Measurements from ENCODE around the gene TCTA.

The TCTA gene

DNA sequence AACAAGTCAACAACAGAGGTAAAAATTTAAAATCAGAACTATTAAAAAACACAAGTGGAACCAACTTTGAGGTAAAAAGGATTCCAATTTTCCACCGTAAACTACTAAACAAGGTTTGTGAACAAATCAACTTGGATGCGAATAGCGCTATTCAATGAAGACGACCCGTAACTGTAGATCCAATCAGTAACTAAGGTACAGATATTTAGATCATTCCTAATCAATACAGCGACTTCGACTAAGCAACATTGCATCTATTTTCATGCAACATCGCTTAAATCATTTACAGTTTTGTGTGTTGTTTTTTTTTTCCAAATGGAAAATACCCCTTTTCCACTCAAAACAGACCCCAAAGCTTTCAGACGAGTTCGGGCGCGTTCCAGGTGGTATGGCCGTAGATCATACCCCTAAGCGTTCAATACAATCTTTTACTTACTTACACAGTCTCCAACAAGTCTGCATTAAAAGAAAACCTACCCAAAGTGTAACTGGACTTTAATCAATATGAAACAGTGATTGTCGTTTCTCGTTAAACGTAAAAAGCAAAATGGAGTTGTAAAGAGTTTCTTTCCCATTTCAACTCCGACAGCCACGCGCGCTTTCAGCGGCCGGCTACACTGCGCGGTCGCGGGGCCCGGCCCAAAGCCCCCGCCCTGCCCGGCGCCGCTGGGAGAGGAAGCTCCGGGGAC, 1.2 kb upstream of the TCTA start:
- DNase-seq: no peak

GRCh38 chr3:49411535-49411967, 672 bp upstream of the TCTA start:
- DNase-seq: peak; percentile 55

DNA sequence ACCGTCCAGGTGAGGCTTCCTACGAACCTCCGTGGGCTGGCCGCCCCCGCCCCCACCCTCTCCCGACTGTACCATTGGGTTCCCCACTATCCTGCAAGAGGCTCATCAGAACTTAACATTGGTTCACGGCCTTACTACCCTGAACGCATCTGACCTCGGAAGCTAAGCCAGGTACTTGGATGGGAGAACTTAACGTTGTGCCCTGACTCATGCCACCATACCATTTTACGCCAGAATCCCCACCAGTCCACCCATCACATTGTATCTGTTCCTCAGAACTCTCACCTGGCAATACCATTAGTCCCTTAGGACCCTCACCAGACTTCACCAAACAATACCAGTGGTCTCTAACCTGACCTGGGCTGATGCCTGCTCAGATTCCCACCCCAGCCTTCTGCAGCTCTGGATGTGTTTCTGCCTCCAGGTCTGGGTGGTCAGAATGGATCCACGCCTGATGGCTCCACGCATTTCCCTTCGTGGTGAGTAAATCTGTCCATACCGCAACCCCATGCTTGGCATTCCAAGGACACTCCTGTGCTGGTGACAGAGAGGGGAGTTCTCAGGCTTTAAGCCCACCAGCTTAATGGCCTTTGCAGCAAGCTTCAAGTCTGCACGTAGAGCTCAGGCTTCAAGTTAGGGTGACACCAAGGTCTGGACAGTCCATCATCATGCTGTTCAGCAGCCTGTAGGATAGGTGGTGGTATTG, 562 bp downstream of the TCTA start:
- no peak for DNase-seq

- no peak for DNase-seq
These were observed 1.1 kb downstream of the TCTA start for GRCh38 chr3:49413338-49413734.

DNA sequence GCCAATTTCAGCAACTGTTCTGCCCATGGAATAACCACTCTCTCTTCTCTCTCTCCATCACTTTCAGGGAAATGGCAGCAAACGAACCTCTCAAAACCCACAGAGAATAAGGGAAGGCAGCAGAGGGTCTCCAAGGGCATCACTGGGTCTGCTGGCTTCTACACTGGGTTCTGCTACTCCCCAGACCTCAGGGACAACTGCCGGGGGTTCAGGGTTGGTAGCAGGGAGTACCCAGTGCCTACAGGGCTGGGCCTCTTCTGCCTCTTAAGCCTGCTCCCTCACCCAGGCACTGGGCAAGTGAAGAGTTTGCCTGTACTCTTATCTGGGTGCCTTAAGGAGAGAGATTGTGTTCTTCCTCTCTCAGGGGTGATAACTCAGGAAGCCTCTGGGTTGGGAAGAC, 2.5 kb downstream of the TCTA start:
- no peak for DNase-seq

DNA sequence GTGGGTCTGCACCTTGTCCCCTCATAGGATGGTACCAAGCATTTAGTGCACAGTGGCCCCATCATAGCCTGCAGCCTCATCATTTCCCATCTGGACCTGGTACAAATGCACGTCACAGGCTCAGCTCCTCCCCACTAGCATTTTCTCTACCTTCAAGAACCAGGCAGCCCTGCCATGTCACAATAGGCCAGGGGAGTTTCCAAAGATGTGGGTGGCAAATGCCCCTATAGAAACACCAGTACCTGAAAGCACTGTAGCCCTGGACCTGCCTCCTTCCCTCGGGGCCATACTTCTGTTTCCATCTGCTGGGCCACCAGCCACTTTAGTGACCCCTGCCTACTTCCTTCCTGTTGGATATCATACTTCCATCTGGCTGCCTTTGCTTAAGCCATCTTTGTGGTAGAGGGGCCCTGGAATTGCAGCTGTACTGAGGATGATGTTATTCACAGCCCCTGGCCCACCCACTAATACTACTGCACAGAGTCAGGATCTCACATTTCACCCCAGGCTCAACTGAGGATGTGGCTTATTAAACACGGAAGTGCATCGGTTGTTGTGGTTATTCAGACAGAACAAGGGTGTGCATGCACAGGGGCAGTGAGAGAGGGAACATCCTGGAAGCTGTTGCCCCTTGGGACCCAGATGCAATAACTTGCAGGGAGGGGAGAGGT, 3.8 kb downstream of the TCTA start:
- no peak for DNase-seq

DNA sequence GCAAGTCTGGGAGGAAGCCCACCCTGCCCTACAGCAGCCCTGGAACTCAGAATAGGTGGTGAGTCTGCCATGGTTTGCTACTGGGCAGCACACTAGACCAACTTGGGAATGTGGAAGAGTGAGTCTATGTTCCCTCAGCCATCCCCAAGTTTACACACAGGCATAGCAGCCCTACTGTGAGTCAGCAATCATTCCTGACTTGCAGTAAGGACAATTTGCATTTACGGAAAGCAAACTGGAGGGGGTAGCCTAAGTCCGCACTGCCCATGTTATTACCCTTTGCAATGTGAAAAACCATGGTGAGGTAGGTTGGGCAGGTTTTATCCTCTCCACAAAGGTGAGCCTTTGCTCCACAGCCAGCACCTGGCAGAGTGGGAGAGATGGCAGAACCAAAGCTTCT, 4.6 kb downstream of the TCTA start:
- no peak for DNase-seq

DNA sequence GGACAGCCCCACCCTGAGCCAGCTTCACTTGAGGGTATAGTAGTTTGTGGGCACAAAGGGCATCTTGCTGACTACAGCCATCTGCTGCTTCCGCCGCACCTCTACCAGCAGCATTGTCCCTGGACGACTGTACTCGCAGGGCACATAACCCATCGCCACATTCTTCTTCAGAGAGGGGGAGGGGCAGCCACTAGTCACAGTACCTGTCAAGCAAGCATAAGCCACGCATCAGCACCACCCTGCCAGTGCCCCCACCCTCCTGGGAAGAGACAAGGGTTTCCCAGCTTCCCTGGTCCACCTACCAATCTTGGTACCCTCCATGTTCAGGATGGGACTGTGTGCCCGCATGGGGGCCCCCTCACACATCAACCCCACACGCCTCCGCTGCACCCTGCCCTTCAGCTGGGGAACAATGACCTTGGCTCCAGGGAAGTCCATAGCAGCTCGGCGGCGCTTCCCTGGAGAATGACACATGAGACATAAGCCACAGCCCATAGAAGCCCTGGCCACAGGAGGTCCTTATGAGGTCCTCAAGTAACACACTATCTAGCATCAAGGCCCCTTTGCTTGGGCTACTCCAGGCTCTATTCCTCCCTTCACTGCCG, 5.4 kb downstream of the TCTA start:
- no peak for DNase-seq

GRCh38 chr3:49421890-49422378, 9.7 kb downstream of the TCTA start:
- DNase-seq: no peak

DNA sequence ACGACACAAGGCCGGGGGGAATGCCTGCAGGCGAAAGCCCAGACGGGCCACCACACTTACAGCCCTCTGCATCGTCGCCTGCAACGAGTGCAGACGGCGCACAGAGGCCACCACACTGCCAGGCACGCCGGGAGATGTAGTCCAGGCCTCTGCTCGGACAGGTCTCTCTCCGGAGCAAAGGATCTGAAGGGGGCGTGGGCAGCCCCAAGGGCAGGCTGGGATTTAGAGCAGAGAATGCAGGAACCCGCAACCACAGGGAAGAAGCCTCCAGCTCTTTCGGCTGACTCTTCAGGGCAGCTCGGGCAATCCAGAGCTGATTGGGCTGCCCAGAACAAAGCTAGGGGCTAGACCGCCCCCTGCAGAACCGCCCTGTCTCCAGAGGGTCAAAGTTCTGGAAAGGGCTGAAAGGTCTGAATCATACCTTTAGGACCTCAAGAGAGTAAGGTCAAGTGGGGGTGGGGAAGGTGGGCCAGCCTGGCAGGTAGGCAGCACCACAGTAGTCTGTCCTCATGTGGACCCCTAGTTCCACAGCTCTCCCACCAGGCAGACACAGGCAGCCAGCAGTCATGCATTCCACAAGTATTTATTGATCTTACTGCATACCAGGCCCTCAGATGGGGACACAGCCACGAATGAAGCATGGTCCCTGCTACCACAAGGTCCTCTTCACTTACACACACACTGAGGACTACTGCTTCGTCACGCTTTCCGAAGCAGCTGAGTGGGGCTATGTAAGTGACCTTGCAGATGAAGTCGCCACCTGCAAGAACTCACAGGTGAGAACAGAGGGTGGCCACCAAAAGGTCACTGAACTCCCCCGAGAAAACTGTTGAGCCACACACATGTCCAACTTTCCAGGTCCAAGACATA, 10.4 kb downstream of the TCTA start, which contains the start of gene AMT:
TSS of gene AMT (minus strand) at position 95 of the 870 bp plus-strand sequence. CDS start at position 72, 23 bp downstream.
- DNase-seq: peak; percentile 69

- DNase-seq: no peak
These were observed 12.6 kb downstream of the TCTA start for GRCh38 chr3:49424816-49425215.

- DNase-seq: no peak
These were observed 15.4 kb downstream of the TCTA start for GRCh38 chr3:49427586-49427985.

- DNase-seq: no peak
These were observed 16.5 kb downstream of the TCTA start for GRCh38 chr3:49428752-49429080.

DNA sequence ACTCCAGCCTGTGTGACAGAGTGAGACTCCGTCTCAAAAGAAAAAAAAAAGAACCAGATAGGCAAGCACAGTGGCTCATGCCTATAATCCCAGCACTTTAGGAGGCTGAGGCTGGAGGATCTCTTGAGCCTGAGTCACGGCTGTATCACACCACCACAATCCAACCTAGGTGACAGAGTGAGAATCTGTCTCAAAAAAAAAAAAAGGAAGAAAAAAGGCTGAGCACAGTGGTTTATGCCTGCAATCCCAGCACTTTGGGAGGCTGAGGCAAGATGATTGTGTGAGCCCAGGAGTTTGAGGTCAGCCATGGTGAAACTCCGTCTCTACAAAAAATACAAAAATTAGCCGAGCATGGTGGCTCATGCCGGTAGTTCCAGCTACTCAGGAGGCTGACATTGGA, 22.5 kb downstream of the TCTA start:
- no peak for DNase-seq

- no peak for DNase-seq
These were observed 33.2 kb downstream of the TCTA start for GRCh38 chr3:49445391-49445790.

GRCh38 chr3:49453621-49454020, 41.4 kb downstream of the TCTA start:
- DNase-seq: no peak

DNA sequence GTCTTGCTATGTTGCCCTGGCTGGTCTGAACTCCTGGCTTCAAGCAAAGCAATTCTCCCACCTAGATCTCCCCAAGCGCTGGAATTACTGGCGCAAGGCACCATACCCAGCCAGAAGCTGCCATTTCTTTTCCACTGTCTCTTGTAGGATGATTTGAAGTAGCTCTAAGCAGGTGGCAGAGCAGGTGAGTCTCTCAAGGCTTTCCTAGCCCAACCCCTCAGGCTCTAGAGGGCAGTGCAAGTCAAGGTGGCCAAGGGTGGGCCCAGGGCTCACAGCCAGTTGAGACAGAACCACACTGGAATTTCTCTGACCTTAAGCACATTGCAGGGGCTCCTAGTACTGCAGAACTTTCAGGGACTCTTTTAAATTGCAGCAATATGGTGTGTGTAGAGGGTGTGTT, 42.2 kb downstream of the TCTA start:
- DNase-seq: no peak

DNA sequence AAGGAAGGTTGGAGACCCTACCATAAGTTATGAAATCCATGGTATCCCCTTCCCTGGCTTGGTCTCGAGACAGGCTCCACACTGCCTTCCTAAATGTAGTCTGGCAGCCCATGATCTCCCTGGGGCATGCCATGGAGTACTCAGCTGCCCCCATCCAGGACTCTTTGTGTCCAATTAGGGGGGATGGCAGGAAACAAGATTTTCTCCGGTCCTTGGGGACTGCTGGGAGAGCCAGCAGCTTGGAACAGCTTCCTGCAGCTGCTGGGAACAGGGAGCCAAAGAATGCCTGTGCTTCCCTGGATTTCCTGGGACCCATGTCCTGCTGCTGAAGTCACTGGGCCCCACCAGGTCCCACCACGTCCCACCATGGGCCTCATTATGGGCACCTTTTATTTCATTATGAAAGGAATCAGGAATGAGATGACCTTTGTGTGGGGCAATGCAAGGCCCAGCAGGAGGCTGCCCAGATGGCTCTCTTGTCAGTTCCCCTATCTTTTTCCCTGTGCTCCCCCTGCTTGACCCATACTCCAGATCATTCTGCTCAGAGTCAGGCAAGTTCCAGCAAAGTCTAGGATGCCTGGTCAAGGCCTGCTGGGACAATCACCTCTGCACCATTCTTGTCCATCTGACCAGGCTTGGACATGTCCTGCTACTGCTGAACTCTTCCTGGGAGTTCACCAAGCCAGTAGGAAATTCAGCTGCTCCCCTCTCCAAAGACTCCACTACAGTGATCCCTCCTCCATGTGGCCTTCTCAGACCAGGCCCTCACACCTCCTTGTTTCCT, 42.9 kb downstream of the TCTA start:
- DNase-seq: peak; percentile 76

DNA sequence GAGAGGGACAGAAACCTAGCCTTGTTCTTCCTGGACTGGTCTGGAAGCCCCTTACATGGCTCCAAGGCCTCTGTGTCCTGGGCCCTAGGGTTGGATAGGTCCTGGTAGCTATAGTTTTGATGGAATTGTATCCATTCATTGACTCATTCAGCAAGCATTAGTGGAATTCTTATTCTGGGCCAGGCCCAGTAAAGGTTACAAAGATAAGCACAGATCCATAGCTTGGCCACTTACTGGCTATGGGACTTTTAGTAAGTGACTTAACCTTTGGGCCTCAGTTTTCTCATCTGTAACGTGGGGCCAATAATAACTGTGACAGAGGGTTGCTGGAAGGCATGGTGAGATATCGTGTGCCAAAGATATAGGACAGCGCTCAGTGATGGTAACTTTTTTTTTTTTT, 44.2 kb downstream of the TCTA start:
- DNase-seq: no peak

DNA sequence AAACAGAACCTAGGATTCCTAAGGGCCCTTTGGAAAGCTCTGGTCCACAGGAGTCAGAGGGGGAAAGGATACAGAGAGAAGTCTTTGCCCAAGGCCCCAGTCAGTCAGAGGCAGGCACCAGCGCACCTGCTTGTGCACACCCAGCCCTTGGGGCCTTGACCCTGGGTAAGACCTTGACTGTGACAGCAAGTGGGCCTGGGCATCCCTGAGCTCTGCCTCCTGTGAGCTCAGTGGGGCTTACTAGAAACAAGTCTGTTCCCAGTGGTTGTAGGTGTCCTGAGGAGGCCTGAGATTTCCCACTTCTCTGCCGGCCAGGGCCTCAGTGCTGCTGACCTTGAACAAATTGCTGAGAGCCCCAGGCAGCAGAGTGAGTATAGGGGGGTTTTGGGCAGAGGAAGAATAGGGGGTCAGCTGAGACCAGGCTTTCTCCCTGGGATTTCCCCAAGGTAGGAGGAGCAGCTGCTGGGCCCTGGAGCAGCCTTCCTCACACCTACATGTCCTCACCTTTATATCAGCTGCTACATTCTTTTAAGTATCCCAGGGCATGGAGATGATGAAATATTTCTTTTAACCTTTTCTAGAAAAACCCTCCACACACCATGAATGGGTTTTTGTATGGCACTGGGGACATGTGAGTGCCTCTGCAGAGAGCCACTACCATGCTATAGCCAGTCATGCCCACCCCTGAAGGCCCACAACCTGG, 48.1 kb downstream of the TCTA start:
- no peak for DNase-seq

DNA sequence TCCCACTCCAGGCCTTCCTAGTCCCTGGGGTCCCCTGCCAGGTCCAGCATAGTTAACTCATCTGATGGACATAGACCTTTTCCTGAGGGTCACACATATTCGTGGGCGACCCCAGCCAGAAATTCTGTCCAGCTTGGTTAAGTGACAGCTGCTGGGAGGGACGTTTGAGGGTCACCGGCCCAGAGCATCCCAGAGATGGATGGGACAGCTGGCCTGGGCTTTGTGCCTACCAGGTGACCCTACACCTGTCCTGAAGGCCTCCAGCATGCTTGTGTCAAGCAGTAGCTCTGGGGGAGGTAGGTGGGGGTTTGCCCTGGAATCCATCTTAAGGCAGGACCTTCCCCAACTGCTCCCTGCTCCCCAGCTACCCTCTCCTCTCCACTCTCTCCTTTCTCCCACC, 48.7 kb downstream of the TCTA start:
- peak; percentile 28 for DNase-seq
